Chondrocyte (in vitro differentiated cells): Measurements from ENCODE around the gene VAC14. TPM values are rescaled to one million over a fixed set of nuclear protein-coding genes. Genes with fewer than 3 reads are reported as not detected.

Experiments used
- DNase-seq: peaks from one replicate; pipeline ENCODE4 v3.0.0; 2021; ENCODE audit warnings: mixed read lengths, low spot score
- H3K27ac Mint-ChIP-seq: one replicate; pipeline ENCODE4 v1.8.0; 2021; ENCODE audit warnings: mild to moderate bottlenecking, moderate library complexity, mixed read lengths; ENCODE audit not compliant: unreplicated experiment
- H3K27me3 Mint-ChIP-seq: 2 replicates; pipeline ENCODE4 v1.8.0; 2021; ENCODE audit warnings: low read depth, mixed read lengths
- H3K36me3 Mint-ChIP-seq: 2 replicates; pipeline ENCODE4 v1.8.0; 2021; ENCODE audit warnings: low read depth, mixed read lengths
- H3K4me1 Mint-ChIP-seq: 2 replicates; pipeline ENCODE4 v1.8.0; 2021; ENCODE audit warnings: low read depth, mild to moderate bottlenecking, mixed read lengths
- H3K4me3 Mint-ChIP-seq: one replicate; pipeline ENCODE4 v1.8.0; 2021; ENCODE audit warnings: mild to moderate bottlenecking, moderate library complexity, mixed read lengths; ENCODE audit not compliant: unreplicated experiment
- H3K9me3 Mint-ChIP-seq: 2 replicates; pipeline ENCODE4 v1.8.0; 2021; ENCODE audit warnings: low read depth, mixed read lengths
- CTCF ChIP-seq: fragments of 200-600 bp; sonication (generic); IDR thresholded peaks from 2 replicates; pipeline ENCODE4 v1.5.0; 2021; ENCODE audit warnings: antibody characterized with exemption, mild to moderate bottlenecking, moderate library complexity
- total RNA-seq: library from RNA; stranded (reverse); gene quantifications from 3 replicates; pipeline ENCODE4 v1.2.1, GENCODE V29; 2021

The VAC14 gene
- total RNA-seq, 1 donor from 2014 or later: 37.9 TPM

GRCh38 chr16:70768203-70768580 is 32.8 kb downstream of the VAC14 start:
- H3K27ac Mint-ChIP-seq: peak overlapping the region; percentile 88
- H3K36me3 Mint-ChIP-seq: peaks cover 4% of the 10 kb centered on the region
- no peaks in the 10 kb centered on the region for H3K27me3 Mint-ChIP-seq
- no peak for TF ChIP-seq CTCF
- H3K9me3 Mint-ChIP-seq: no peaks in the 10 kb centered on the region
- peak overlapping the region; percentile 5 for H3K4me3 Mint-ChIP-seq
- peaks cover 58% of the 10 kb centered on the region for H3K4me1 Mint-ChIP-seq
- no peak for DNase-seq

- Mint-ChIP-seq H3K4me1 (peaks cover 56% of the 10 kb centered on the region), H3K27me3 (no peaks in the 10 kb centered on the region), H3K36me3 (peaks cover 2% of the 10 kb centered on the region), H3K4me3 (peak overlapping the region; percentile 5), H3K27ac (peak overlapping the region; percentile 88), H3K9me3 (no peaks in the 10 kb centered on the region)
- no peak for DNase-seq
- no peak for TF ChIP-seq CTCF
Observed at GRCh38 chr16:70767377-70768202, 33.4 kb downstream of the VAC14 start.

DNA sequence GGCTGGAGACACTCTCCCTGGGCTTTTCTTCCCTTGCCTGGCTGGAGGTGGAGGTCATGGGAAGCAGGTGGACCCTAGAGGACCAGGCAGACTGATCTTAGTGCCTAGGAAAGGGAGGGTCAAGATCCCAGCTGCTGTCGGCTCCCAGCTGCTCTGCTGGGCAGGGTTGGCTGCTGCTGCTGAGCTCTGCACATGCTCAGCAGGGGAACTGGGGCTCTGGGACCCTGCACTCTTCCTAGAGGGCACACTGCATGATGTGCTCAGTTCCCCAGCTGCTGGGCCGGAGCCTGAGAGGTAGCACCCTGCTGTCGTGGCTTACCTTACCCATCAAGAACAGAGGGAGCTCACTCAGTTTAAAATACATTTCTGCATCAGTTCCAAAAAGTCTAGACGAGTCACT is 34.3 kb downstream of the VAC14 start:
- no peaks in the 10 kb centered on the region for H3K9me3 Mint-ChIP-seq
- peaks cover 54% of the 10 kb centered on the region for H3K4me1 Mint-ChIP-seq
- no peaks in the 10 kb centered on the region for H3K27me3 Mint-ChIP-seq
- peaks cover 2% of the 10 kb centered on the region for H3K36me3 Mint-ChIP-seq
- no peak overlapping the region for H3K4me3 Mint-ChIP-seq
- H3K27ac Mint-ChIP-seq: no peak overlapping the region
- no peak for DNase-seq
- no peak for TF ChIP-seq CTCF

DNA sequence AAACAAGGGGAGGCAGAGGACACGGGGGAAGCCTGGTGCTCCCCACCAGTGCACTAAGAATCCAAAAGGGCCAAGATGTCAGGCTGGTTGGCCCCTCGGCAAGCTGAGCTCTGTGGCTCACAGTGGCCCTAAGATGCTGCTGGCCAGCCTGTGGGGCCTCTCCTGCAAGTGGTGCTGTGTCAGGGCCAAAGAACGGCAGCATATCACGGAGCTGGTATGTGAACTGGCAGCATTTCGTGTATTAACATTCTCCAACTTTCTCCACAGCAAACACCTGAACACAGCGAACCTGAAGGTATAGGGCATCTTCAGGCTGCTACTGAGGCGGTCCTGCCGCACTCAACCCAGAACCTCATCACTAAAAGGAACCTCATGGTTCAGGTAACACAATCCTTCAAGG is 34.8 kb downstream of the VAC14 start:
- H3K27ac Mint-ChIP-seq: peak overlapping the region; percentile 24
- no peak overlapping the region for H3K4me3 Mint-ChIP-seq
- peaks cover 4% of the 10 kb centered on the region for H3K36me3 Mint-ChIP-seq
- no peaks in the 10 kb centered on the region for H3K27me3 Mint-ChIP-seq
- no peak for DNase-seq
- H3K4me1 Mint-ChIP-seq: peaks cover 58% of the 10 kb centered on the region
- no peaks in the 10 kb centered on the region for H3K9me3 Mint-ChIP-seq
- TF ChIP-seq CTCF: no peak

GRCh38 chr16:70765491-70765890 is 35.5 kb downstream of the VAC14 start:
- no peaks in the 10 kb centered on the region for H3K9me3 Mint-ChIP-seq
- DNase-seq: no peak
- H3K4me1 Mint-ChIP-seq: peaks cover 58% of the 10 kb centered on the region
- peaks cover 6% of the 10 kb centered on the region for H3K36me3 Mint-ChIP-seq
- H3K4me3 Mint-ChIP-seq: no peak overlapping the region
- peak overlapping the region; percentile 6 for H3K27ac Mint-ChIP-seq
- no peaks in the 10 kb centered on the region for H3K27me3 Mint-ChIP-seq
- TF ChIP-seq CTCF: no peak
